HCT116 (cell line): ENCODE data around the gene ABCA3.

Experiments used
- CTCF ChIP-seq, 3 experiments: fragments of 200-600 bp in 1 of 3; sonication (generic) in 1 of 3; IDR thresholded peaks in 2 of 3; conservative IDR thresholded peaks in 1 of 3; 2 replicates each; pipeline ENCODE4 v1.5.1; 2012 to 2017; ENCODE audit warnings: low read depth in 2 of 3, low read length in 2 of 3, antibody characterized with exemption in 1 of 3, borderline replicate concordance in 1 of 3, control low read depth in 1 of 3, mild to moderate bottlenecking in 1 of 3, mixed read lengths in 1 of 3, mixed run types in 1 of 3, moderate library complexity in 1 of 3; ENCODE audit not compliant: insufficient read depth in 1 of 3
- ELF1 ChIP-seq: IDR thresholded peaks from 2 replicates; pipeline ENCODE4 v1.6.1; 2012; ENCODE audit warnings: low read depth, borderline replicate concordance
- EZH2 ChIP-seq: fragments of 200-600 bp; sonication (generic); IDR thresholded peaks from 2 replicates; pipeline ENCODE4 v1.6.1; 2017; ENCODE audit warnings: antibody characterized with exemption, mixed run types
- EZH2phosphoT487 ChIP-seq: fragments of 200-600 bp; IDR thresholded peaks from 2 replicates; pipeline ENCODE4 v1.6.1; 2018; ENCODE audit warnings: antibody characterized with exemption, borderline replicate concordance
- FOSL1 ChIP-seq: IDR thresholded peaks from 2 replicates; pipeline ENCODE4 v1.6.1; 2012; ENCODE audit warnings: low read depth
- POLR2A ChIP-seq: IDR thresholded peaks from 2 replicates; pipeline ENCODE4 v1.7.0; 2011; ENCODE audit warnings: borderline replicate concordance; ENCODE audit not compliant: insufficient read depth, insufficient read length; ENCODE audit errors: extremely low read depth
- POLR2AphosphoS5 ChIP-seq: IDR thresholded peaks from 2 replicates; pipeline ENCODE4 v1.6.1; 2011; ENCODE audit warnings: mild to moderate bottlenecking, low read depth, low read length, moderate library complexity
- RAD21 ChIP-seq: IDR thresholded peaks from 2 replicates; pipeline ENCODE4 v1.6.1; 2012; ENCODE audit warnings: low read depth, mild to moderate bottlenecking
- TCF7L2 ChIP-seq: IDR thresholded peaks from 2 replicates; pipeline ENCODE4 v1.7.0; 2011; ENCODE audit warnings: borderline replicate concordance, inconsistent platforms; ENCODE audit not compliant: insufficient read depth, insufficient read length; ENCODE audit errors: extremely low read depth
- ZBTB33 ChIP-seq: IDR thresholded peaks from 2 replicates; pipeline ENCODE4 v1.6.1; 2011; ENCODE audit warnings: mild to moderate bottlenecking, low read length, moderate library complexity; ENCODE audit not compliant: insufficient replicate concordance; ENCODE audit errors: extremely low read depth
- ZFX ChIP-seq: fragments of 450-650 bp; IDR thresholded peaks from 2 replicates; pipeline ENCODE4 v1.6.1; 2017
- TF ChIP-seq, protein P1 (sequence below): IDR thresholded peaks from 2 replicates; pipeline ENCODE4 v1.6.1; 2012
- TF ChIP-seq, protein P2 (sequence below): IDR thresholded peaks from 2 replicates; pipeline ENCODE4 v1.6.1; 2012
- TF ChIP-seq, protein P3 (sequence below): IDR thresholded peaks from 2 replicates; pipeline ENCODE4 v1.6.1; 2012; ENCODE audit warnings: low read depth

DNA sequence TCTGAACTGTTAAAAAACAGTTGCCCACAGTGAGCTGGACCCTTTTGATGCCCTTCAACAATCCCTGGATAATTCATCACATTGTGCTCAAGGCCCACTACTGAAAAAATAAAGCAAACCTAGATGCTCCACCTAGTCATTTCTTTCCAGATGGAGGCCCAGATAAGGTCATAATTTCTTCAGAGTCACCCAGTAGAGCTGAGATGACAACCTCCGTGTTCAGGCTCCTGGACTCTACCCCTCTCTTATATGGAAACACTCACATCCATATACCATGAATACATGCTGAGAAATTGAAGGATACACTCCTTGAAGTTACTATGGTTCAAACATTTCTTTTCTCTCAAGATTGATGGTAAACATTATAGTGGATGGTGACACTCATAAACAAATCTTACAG, 2.7 kb upstream of the ABCA3 start:
- TF ChIP-seq CTCF (IDR thresholded peaks at IDR 0.05 in 2 of 3, conservative IDR thresholded peaks at IDR 0.05 in 1 of 3; ENCODE audit: borderline replicate concordance in 1 of 3, insufficient read depth in 1 of 3, low read depth in 2 of 3, low read length in 2 of 3) (no peak), ELF1 (no peak), POLR2AphosphoS5 (no peak), EZH2 (no peak), RAD21 (no peak), ZFX (no peak), FOSL1 (no peak), EZH2phosphoT487 (no peak), POLR2A (no peak), ZBTB33 (no peak), TCF7L2 (no peak)
- TF ChIP-seq, protein P1, sequence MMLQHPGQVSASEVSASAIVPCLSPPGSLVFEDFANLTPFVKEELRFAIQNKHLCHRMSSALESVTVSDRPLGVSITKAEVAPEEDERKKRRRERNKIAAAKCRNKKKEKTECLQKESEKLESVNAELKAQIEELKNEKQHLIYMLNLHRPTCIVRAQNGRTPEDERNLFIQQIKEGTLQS = no peak
- TF ChIP-seq, protein P2, sequence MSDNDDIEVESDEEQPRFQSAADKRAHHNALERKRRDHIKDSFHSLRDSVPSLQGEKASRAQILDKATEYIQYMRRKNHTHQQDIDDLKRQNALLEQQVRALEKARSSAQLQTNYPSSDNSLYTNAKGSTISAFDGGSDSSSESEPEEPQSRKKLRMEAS = no peak
- TF ChIP-seq, protein P3, sequence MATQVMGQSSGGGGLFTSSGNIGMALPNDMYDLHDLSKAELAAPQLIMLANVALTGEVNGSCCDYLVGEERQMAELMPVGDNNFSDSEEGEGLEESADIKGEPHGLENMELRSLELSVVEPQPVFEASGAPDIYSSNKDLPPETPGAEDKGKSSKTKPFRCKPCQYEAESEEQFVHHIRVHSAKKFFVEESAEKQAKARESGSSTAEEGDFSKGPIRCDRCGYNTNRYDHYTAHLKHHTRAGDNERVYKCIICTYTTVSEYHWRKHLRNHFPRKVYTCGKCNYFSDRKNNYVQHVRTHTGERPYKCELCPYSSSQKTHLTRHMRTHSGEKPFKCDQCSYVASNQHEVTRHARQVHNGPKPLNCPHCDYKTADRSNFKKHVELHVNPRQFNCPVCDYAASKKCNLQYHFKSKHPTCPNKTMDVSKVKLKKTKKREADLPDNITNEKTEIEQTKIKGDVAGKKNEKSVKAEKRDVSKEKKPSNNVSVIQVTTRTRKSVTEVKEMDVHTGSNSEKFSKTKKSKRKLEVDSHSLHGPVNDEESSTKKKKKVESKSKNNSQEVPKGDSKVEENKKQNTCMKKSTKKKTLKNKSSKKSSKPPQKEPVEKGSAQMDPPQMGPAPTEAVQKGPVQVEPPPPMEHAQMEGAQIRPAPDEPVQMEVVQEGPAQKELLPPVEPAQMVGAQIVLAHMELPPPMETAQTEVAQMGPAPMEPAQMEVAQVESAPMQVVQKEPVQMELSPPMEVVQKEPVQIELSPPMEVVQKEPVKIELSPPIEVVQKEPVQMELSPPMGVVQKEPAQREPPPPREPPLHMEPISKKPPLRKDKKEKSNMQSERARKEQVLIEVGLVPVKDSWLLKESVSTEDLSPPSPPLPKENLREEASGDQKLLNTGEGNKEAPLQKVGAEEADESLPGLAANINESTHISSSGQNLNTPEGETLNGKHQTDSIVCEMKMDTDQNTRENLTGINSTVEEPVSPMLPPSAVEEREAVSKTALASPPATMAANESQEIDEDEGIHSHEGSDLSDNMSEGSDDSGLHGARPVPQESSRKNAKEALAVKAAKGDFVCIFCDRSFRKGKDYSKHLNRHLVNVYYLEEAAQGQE = no peak
